MM.1S (cell line): Measurements from ENCODE around the gene CTNNBIP1.

Experiments used
- EZH2phosphoT487 ChIP-seq: fragments of 300-600 bp; sonication (generic); IDR thresholded peaks from 2 replicates; pipeline ENCODE4 v1.6.1; 2018; ENCODE audit warnings: antibody characterized with exemption, low read length
- TF ChIP-seq, protein P1 (sequence below): fragments of 300-600 bp; sonication (generic); IDR thresholded peaks from 2 replicates; pipeline ENCODE4 v1.5.1; 2016; ENCODE audit warnings: antibody characterized with exemption, low read length, mixed read lengths

GRCh38 chr1:9843576-9843945 lies 66.5 kb downstream of the CTNNBIP1 start:
- TF ChIP-seq, protein P1, sequence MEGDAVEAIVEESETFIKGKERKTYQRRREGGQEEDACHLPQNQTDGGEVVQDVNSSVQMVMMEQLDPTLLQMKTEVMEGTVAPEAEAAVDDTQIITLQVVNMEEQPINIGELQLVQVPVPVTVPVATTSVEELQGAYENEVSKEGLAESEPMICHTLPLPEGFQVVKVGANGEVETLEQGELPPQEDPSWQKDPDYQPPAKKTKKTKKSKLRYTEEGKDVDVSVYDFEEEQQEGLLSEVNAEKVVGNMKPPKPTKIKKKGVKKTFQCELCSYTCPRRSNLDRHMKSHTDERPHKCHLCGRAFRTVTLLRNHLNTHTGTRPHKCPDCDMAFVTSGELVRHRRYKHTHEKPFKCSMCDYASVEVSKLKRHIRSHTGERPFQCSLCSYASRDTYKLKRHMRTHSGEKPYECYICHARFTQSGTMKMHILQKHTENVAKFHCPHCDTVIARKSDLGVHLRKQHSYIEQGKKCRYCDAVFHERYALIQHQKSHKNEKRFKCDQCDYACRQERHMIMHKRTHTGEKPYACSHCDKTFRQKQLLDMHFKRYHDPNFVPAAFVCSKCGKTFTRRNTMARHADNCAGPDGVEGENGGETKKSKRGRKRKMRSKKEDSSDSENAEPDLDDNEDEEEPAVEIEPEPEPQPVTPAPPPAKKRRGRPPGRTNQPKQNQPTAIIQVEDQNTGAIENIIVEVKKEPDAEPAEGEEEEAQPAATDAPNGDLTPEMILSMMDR, result no peak
- no peak for TF ChIP-seq EZH2phosphoT487
